ENCODE data around the gene SNRPD3. TPM values are rescaled to one million over a fixed set of nuclear protein-coding genes. Genes with fewer than 3 reads are reported as not detected.
A peak's percentile ranks its signal among the peaks of the same experiment; 100 is the strongest.

SNRPD3 gene
- total RNA-seq, 1 donor from 2014 or later: 124 TPM

GRCh38 chr22:24512043-24512442 lies 43.8 kb upstream of the SNRPD3 start:
- TF ChIP-seq CTCF (IDR thresholded peaks at IDR 0.05; ENCODE audit: unreplicated experiment): no peak
- Mint-ChIP-seq H3K36me3 (ENCODE audit: insufficient read depth) (no peaks in the 10 kb centered on the region), H3K9me3 (ENCODE audit: low read depth) (no peaks in the 10 kb centered on the region), H3K4me3 (ENCODE audit: low read depth) (no peak overlapping the region), H3K27me3 (peaks cover 2% of the 10 kb centered on the region), H3K27ac (peak overlapping the region; percentile 70), H3K4me1 (ENCODE audit: low read depth) (peaks cover 44% of the 10 kb centered on the region)
- no peak for DNase-seq (ENCODE audit: low spot score, unreplicated experiment)

GRCh38 chr22:24513378-24514240 lies 42.2 kb upstream of the SNRPD3 start:
- TF ChIP-seq CTCF (IDR thresholded peaks at IDR 0.05; ENCODE audit: unreplicated experiment): no peak
- H3K9me3 Mint-ChIP-seq (ENCODE audit: low read depth): no peaks in the 10 kb centered on the region
- H3K4me3 Mint-ChIP-seq (ENCODE audit: low read depth): no peak overlapping the region
- no peaks in the 10 kb centered on the region for H3K36me3 Mint-ChIP-seq (ENCODE audit: insufficient read depth)
- peaks cover 47% of the 10 kb centered on the region for H3K4me1 Mint-ChIP-seq (ENCODE audit: low read depth)
- H3K27me3 Mint-ChIP-seq: peaks cover 2% of the 10 kb centered on the region
- H3K27ac Mint-ChIP-seq: no peak overlapping the region
- no peak for DNase-seq (ENCODE audit: low spot score, unreplicated experiment)

GRCh38 chr22:24514241-24515026 lies 41.4 kb upstream of the SNRPD3 start:
- H3K27me3 Mint-ChIP-seq: peaks cover 5% of the 10 kb centered on the region
- no peaks in the 10 kb centered on the region for H3K9me3 Mint-ChIP-seq (ENCODE audit: low read depth)
- no peak overlapping the region for H3K4me3 Mint-ChIP-seq (ENCODE audit: low read depth)
- no peak for TF ChIP-seq CTCF (IDR thresholded peaks at IDR 0.05; ENCODE audit: unreplicated experiment)
- H3K4me1 Mint-ChIP-seq (ENCODE audit: low read depth): peaks cover 45% of the 10 kb centered on the region
- no peak for DNase-seq (ENCODE audit: low spot score, unreplicated experiment)
- no peaks in the 10 kb centered on the region for H3K36me3 Mint-ChIP-seq (ENCODE audit: insufficient read depth)
- H3K27ac Mint-ChIP-seq: no peak overlapping the region

GRCh38 chr22:24515027-24515338 lies 40.8 kb upstream of the SNRPD3 start:
- Mint-ChIP-seq H3K9me3 (ENCODE audit: low read depth) (no peaks in the 10 kb centered on the region), H3K27me3 (peaks cover 5% of the 10 kb centered on the region), H3K27ac (no peak overlapping the region), H3K4me3 (ENCODE audit: low read depth) (no peak overlapping the region), H3K36me3 (ENCODE audit: insufficient read depth) (no peaks in the 10 kb centered on the region), H3K4me1 (ENCODE audit: low read depth) (peaks cover 45% of the 10 kb centered on the region)
- DNase-seq (ENCODE audit: low spot score, unreplicated experiment): no peak
- TF ChIP-seq CTCF (IDR thresholded peaks at IDR 0.05; ENCODE audit: unreplicated experiment): no peak

- TF ChIP-seq CTCF (IDR thresholded peaks at IDR 0.05; ENCODE audit: unreplicated experiment): no peak
- H3K27me3 Mint-ChIP-seq: peaks cover 9% of the 10 kb centered on the region
- no peak overlapping the region for H3K27ac Mint-ChIP-seq
- DNase-seq (ENCODE audit: low spot score, unreplicated experiment): no peak
- no peaks in the 10 kb centered on the region for H3K36me3 Mint-ChIP-seq (ENCODE audit: insufficient read depth)
- no peaks in the 10 kb centered on the region for H3K9me3 Mint-ChIP-seq (ENCODE audit: low read depth)
- peaks cover 40% of the 10 kb centered on the region for H3K4me1 Mint-ChIP-seq (ENCODE audit: low read depth)
- H3K4me3 Mint-ChIP-seq (ENCODE audit: low read depth): no peak overlapping the region
These were observed 39.5 kb upstream of the SNRPD3 start for GRCh38 chr22:24516301-24516737.

Measured in progenitor cell of endocrine pancreas (in vitro differentiated cells).